Cardiac muscle cell (in vitro differentiated cells and primary cell): ENCODE results near the gene LRRC74A. TPM values are rescaled to one million over a fixed set of nuclear protein-coding genes. Genes with fewer than 3 reads are reported as not detected.
A peak's percentile ranks its signal among the peaks of the same experiment; 100 is the strongest.

Experiments
- DNase-seq, 2 donors: peaks; one replicate each; pipeline versions ENCODE4 v3.0.0 to v3.0.0-alpha.2; 2010 to 2017; ENCODE audit warnings: low read depth in 1 of 2, low spot score in 1 of 2
- H3K27ac ChIP-seq: fragments of 200-600 bp; sonication (generic); 2 replicates; pipeline ENCODE4 v1.5.1; 2016
- H3K27me3 ChIP-seq: fragments of 200-600 bp; sonication (generic); 2 replicates; pipeline ENCODE4 v1.6.0; 2016; ENCODE audit warnings: control low read depth
- H3K36me3 ChIP-seq: fragments of 200-600 bp; sonication (generic); 2 replicates; pipeline ENCODE4 v1.5.1; 2016; ENCODE audit warnings: control low read depth
- H3K4me1 ChIP-seq: fragments of 200-600 bp; sonication (generic); 2 replicates; pipeline ENCODE4 v1.8.1; 2017; ENCODE audit warnings: low read depth, mild to moderate bottlenecking, mixed run types
- H3K4me3 ChIP-seq: fragments of 200-600 bp; sonication (generic); 2 replicates; pipeline ENCODE4 v1.5.1; 2016; ENCODE audit warnings: mild to moderate bottlenecking
- H3K9me3 ChIP-seq: fragments of 200-600 bp; sonication (generic); 2 replicates; pipeline ENCODE4 v1.5.1; 2017; ENCODE audit warnings: low read depth, mild to moderate bottlenecking, control low read depth
- polyA plus RNA-seq: library from polyadenylated mRNA; unstranded; fragments of >200 nt; fragmentation: Nextera tagmentation; extraction: Ambion mirVana; gene quantifications from 2 replicates; pipeline ENCODE4 v1.2.1, GENCODE V29; 2016
- total RNA-seq: library from RNA; depleted of rRNA; stranded (reverse); fragments of >200 nt; gene quantifications from 2 replicates; pipeline ENCODE4 v1.2.3, GENCODE V29; 2016
- TF ChIP-seq, protein P1 (sequence below): IDR thresholded peaks from 2 replicates; pipeline ENCODE4 v1.5.1; 2012; ENCODE audit warnings: low read depth, mild to moderate bottlenecking, low read length

Gene LRRC74A
- total and polyA plus RNA-seq, 2 experiments from 2014 or later: not detected

DNA sequence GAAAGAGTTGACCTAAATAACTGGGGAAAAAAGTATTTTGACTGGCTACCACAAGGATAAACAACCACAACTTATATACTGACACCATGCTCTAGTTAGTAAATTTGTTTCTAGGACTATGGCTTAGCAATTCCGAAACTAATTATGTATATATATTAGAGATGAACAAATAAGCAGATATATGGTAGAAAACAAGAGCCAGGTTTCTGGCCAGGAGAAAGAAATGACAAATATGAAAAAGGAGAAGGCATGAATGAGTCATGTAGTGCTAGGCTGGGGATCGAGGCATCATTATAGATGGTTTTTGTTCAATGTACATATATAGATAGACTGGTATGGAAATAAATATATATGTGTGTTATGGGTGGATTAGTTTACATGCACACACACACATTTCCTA, 5.5 kb upstream of the LRRC74A start:
- H3K4me3 ChIP-seq: no peak overlapping the region

DNA sequence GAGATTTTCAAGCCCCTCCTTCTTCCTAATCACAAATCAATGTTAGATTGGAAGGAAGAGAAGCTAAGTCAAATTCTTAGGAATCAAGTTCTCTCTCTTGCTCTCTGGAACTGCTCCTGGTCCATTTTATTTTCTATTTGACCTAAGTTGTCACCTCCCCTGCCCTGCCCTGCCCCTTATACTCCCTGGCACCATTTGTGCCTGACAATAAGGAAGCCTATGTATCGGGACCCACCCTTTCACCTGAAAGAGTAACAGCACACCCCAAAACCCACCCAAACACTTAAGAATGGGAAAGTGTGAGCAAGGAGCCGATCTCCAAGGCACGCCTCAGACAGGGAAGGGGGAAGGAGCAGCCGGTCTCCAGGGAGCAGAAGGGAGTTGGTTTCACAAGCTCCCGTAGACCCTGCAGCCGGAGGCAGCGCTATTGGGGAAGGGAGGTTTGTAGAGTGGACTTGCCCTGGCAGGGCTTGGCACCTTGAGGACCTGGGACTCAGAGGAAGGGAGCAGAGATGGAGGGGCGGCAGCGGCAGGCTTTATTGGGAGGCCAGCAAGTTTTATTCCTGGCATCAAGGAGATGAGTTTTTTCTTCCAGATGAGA, 1.6 kb downstream of the LRRC74A start:
- no peaks in the 10 kb centered on the region for H3K36me3 ChIP-seq
- H3K4me1 ChIP-seq: no peaks in the 10 kb centered on the region
- H3K27ac ChIP-seq: no peak overlapping the region
- no peak overlapping the region for H3K4me3 ChIP-seq
- H3K27me3 ChIP-seq: no peaks in the 10 kb centered on the region
- TF ChIP-seq, protein P1, sequence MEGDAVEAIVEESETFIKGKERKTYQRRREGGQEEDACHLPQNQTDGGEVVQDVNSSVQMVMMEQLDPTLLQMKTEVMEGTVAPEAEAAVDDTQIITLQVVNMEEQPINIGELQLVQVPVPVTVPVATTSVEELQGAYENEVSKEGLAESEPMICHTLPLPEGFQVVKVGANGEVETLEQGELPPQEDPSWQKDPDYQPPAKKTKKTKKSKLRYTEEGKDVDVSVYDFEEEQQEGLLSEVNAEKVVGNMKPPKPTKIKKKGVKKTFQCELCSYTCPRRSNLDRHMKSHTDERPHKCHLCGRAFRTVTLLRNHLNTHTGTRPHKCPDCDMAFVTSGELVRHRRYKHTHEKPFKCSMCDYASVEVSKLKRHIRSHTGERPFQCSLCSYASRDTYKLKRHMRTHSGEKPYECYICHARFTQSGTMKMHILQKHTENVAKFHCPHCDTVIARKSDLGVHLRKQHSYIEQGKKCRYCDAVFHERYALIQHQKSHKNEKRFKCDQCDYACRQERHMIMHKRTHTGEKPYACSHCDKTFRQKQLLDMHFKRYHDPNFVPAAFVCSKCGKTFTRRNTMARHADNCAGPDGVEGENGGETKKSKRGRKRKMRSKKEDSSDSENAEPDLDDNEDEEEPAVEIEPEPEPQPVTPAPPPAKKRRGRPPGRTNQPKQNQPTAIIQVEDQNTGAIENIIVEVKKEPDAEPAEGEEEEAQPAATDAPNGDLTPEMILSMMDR: no peak
- H3K9me3 ChIP-seq: no peaks in the 10 kb centered on the region
- peak in 1 of 2 donors; percentile 65 for DNase-seq

More for the DNA sequence above, 5.5 kb upstream of the LRRC74A start:
- Histone ChIP-seq H3K4me1 (no peaks in the 10 kb centered on the region), H3K27ac (no peak overlapping the region), H3K27me3 (peaks cover 5% of the 10 kb centered on the region), H3K9me3 (no peaks in the 10 kb centered on the region), H3K36me3 (no peaks in the 10 kb centered on the region)
- no peak for DNase-seq
- TF ChIP-seq, protein P1: no peak

DNA sequence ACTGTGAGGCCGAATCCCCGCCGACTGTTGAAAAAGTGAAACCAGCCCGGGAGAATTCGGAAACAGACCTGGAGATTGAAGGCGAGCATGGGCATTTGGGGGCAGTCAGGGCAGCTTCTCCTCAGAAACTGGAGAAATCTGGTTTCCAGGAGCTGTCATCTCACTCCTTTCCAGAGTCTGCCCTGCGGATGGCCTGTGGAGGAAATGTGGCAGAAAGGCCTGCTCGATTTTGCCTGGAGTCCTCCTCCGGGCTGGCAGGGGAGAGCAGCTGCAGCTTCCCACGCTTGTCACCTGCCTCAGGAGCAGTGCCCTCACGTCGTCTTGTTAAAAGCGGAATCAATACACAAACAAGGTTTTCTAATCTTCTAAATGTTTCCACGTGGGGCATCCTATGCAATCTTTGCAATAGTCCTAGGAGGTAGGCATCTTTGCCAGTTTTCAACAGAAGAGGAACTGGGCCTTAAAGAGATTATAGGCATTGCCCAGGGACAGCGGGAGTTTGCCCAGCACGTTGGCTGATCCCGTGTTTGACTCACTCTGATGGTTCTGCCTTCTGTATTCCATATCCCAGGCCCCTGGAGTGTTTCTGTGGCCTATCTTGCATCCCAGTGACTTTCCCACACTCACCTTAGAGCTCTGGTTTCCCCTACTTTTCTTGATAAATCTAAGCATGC, 2.3 kb downstream of the LRRC74A start:
- H3K27me3 ChIP-seq: no peaks in the 10 kb centered on the region
- no peaks in the 10 kb centered on the region for H3K4me1 ChIP-seq
- peak in 1 of 2 donors; percentile 38 for DNase-seq
- H3K4me3 ChIP-seq: no peak overlapping the region
- TF ChIP-seq, protein P1: no peak
- no peaks in the 10 kb centered on the region for H3K9me3 ChIP-seq
- no peak overlapping the region for H3K27ac ChIP-seq
- H3K36me3 ChIP-seq: no peaks in the 10 kb centered on the region

DNA sequence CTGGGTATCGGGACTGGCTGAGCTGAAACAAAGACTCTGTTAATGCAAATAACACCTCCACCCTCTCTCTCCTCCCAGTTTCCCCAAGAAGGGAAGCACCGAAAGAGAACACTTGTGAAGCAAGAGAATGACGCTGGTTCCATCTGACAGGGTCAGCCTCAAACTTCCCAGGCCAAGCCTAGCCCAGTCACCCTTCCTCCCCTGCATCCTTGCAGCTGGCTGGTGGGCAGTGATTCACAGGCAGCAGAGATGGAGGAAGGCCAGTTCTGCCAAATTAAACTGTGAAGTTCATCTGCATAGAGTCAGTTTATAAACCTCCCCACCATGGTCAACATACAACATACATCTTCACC, 2.8 kb downstream of the LRRC74A start:
- Histone ChIP-seq H3K4me3 (no peak overlapping the region), H3K36me3 (no peaks in the 10 kb centered on the region), H3K27ac (no peak overlapping the region), H3K9me3 (no peaks in the 10 kb centered on the region), H3K4me1 (peaks cover 2% of the 10 kb centered on the region), H3K27me3 (no peaks in the 10 kb centered on the region)
- DNase-seq: peak in 1 of 2 donors; percentile 77
- TF ChIP-seq, protein P1: no peak

DNA sequence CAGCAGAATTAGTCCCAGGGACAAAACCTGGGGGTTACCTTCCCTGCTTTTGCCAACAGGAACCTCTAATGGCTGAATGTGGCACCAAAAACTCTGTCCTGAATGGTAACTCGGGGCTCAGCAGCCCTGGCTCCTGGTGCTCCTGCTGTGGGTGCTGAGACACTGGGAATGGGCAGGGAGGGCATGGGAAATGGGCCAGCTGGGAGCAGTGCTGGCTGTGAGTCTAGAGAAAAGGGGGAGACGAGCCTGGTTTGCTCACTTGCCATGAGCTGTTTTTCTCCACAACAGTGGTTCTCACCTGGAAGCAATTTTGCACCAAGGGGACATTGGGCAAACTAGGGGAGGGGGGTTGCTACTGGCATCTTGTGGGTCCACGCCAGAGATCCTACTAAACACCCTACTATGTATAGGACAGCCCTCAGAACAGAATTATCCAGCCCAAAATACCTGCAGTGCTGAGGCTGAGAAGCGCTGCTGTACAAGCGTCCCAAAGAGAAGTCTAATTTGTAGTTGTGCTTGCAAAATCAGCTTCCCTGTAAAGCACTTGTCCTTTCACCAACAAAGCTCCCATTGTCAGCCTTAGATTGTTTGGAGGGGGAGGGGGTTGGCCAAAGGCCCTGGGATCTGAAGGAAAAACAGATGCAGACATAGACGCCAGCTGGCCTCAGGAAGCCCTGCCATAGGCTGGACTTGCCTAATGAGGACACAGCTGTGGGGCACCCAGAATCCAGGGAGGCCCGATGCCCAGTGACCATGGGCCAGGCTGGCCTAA, 3.6 kb downstream of the LRRC74A start:
- no peaks in the 10 kb centered on the region for H3K27me3 ChIP-seq
- no peak overlapping the region for H3K4me3 ChIP-seq
- H3K36me3 ChIP-seq: no peaks in the 10 kb centered on the region
- no peaks in the 10 kb centered on the region for H3K9me3 ChIP-seq
- H3K27ac ChIP-seq: no peak overlapping the region
- peaks cover 3% of the 10 kb centered on the region for H3K4me1 ChIP-seq
- DNase-seq: peak in 1 of 2 donors; percentile 91
- TF ChIP-seq, protein P1: no peak
